ENCODE results near the gene HOXA10.

HOXA10 gene

GRCh38 chr7:27143950-27144780, 30.0 kb downstream of the HOXA10 start:
- no peak for DNase-seq (ENCODE audit: low read depth)

GRCh38 chr7:27143023-27143949, 30.8 kb downstream of the HOXA10 start, which contains the start of gene HOXA5:
TSS of gene HOXA5 (minus strand) at chr7:27143681. CDS start at chr7:27143607, 74 bp downstream.
- no peak for DNase-seq (ENCODE audit: low read depth)

DNA sequence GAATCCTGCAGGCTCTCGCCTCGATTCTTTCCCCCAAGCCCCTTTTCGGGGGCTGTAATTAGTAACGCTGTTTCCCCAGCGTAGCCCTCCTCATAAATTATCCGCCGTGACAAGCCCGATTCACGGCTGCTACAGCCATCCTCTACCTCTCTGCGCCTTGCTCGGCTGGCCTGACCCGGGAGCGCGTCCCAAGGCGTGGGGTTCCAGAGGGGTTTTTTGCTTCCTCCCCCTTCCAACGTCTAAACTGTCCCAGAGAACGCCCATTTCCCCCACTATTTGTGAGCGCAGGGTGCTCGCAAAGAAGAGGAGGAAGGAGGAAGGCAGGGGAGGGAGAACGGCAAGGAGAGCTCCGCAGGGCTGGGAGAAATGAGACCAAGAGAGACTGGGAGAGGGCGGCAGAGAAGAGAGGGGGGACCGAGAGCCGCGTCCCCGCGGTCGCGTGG, 31.5 kb downstream of the HOXA10 start:
- DNase-seq (ENCODE audit: low read depth): no peak

- no peak for DNase-seq (ENCODE audit: low read depth)
These were observed 32.1 kb downstream of the HOXA10 start for GRCh38 chr7:27141923-27142579.

DNA sequence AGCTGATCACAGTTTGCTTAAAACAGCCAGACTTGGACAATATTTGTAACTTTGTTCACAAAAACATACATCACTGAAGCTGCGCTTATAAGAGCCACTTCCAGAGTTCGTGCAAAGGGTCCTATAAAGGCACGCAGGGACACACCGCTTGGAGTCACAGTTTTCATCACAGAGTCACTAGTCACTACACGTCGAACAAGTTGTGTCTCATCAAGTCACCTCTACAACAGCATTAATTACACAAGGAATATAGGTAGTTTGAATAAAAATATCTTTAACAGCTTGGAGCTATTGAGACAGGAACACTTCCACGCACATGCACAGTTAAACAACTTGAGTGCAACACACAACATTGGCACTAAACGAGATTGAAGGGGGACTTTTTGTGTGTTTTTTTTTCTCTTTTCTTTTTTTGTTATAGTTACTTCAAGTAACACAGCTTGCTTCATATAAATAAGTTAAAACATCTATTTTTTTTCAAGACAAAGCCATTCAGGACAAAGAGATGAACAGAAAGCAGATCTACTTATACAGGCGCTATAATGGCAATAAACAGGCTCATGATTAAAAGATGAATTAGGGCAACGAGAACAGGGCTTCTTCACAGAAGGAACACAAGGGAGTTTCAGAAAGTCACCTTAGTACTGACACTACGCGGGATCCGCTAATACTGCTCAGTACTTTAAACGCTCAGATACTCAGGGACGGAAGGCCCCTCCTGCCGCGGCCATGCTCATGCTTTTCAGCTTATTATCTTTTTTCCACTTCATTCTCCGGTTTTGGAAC, 32.8 kb downstream of the HOXA10 start:
- no peak for DNase-seq (ENCODE audit: low read depth)

DNA sequence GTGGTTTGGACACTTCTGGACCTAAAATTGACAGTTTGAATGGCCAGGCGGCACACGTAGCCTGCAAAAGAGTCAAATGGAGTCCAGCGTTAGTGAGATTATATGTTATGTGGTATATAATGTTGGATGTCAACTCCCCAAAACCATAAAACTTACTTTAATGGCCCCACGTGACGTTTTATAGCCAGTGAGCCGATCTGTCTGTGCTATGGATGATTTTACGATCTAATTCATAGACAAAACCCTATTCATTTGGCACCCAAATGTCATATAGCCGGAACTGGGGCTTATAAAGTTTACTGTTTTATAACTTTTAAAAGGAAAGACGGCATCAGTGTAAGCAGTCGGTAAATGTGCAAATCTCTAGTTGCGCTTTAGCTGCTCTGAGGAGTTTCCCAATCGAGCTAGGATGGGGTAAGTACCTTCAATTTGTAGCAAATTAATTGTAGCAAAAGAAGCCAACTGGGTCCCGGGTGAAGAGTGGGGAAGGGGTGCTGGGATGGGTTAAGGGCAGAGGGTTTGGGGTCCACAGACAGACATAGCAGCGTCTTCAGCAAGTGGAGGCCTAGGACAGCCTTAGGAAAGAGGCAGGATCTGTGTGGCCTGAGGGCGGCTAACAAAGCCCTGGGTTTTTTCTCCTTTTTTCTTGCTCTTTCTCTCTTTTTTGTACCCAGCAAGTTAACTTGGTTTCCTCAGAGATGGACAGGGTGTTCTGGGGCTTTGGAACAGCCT, 33.8 kb downstream of the HOXA10 start:
- no peak for DNase-seq (ENCODE audit: low read depth)

- no peak for DNase-seq (ENCODE audit: low read depth)
These were observed 34.6 kb downstream of the HOXA10 start for GRCh38 chr7:27139334-27140125.

DNA sequence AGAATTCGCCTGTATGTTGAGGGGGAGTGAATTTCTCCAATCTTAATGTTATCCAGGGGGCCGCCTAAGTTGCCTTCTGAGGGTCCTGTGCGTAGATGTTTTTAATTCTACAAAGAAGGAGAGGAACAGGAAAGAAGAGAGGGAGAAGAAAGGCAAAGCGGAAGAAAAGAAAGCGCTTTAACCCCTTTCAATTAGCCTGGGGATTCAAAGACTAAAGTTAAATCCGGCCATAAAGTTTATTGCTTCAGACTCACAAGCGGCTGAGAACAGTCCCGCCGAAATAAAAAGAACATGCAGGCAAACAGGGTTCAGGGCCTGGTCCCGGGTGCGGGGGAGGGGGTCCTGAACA, 35.2 kb downstream of the HOXA10 start:
- DNase-seq (ENCODE audit: low read depth): no peak

GRCh38 chr7:27138472-27138871, 35.6 kb downstream of the HOXA10 start:
- DNase-seq (ENCODE audit: low read depth): no peak

- no peak for DNase-seq (ENCODE audit: low read depth)
These were observed 36.3 kb downstream of the HOXA10 start for GRCh38 chr7:27137640-27138315.

- no peak for DNase-seq (ENCODE audit: low read depth)
These were observed 39.7 kb downstream of the HOXA10 start for GRCh38 chr7:27134392-27134791.

DNA sequence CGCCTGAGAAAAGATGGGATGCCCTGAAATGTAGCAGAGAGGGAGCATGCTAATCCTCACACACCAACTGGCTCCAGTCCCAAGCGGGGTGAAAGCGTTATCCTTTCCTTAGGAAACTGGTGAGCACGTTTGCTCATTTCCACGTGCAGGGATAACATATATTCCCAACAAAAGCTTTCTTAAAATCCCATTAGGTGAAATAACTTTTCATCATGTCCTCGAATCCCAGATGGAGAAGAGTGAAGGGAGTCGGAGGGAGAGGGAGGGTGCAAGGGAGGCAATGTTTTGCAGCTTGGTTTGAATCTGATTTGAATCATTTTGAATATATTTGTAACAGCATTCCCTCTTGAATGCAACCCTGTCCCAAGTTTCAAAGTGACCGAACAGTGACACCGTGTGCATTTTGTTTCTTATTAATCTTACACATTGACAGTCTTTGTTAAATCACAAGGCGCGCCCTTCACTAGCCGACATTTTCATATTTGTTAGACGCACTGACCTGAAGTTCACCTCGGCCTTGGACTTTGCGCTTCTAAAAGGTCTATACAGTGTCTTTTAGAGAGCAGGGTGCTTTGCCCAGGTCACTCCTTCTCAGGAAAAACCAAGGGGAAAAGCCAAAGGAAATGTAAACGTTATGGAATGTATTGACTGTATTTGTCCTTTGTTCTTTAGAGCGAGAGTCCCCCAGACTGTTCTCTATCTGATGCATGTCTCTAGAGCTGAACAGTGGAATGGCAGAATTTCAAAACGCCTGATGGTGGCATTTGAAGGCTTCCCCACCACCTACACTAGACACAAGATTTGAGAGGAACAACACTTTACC, 40.5 kb downstream of the HOXA10 start:
- DNase-seq (ENCODE audit: low read depth): no peak

- no peak for DNase-seq (ENCODE audit: low read depth)
These were observed 41.1 kb downstream of the HOXA10 start for GRCh38 chr7:27132978-27133377.

DNA sequence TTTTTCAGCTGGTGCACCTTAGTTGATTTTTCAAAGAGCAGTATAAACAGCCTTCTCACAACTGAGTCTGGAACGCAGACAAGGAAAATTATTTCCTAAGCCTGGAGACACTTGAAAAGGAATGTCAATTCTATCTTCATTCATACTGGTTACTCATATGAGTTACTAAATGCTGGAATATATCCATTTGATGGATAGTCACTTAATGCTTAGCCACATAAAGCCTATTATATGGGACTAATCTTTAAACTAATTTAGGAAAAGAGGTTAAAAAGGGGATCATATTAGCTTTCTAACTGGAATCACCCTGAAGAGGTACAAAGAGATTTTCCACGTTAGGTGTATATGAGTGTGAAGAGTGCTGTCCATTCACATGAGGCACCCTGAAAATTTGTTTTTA, 41.9 kb downstream of the HOXA10 start:
- DNase-seq (ENCODE audit: low read depth): no peak

DNA sequence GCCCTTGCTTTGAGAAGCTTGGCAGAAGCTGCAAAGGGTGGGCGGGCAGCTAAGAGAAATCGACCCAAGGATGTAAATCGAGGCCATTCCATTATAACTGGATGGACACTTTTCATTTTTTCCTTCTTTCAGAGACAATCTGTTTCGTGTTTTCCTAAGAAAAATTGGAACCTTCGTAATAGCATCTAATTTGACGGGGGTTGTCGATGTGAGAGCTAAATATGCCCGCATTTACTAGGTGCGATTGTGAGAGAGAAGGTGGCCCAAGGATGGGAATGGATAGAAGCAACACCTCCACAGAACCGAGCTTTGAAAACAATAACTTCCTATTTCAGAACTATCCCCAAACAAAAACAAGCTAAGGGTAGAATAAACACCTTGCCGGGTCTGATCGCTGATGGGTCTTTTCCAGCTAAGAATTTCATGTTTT, 42.7 kb downstream of the HOXA10 start:
- DNase-seq (ENCODE audit: low read depth): no peak

DNA sequence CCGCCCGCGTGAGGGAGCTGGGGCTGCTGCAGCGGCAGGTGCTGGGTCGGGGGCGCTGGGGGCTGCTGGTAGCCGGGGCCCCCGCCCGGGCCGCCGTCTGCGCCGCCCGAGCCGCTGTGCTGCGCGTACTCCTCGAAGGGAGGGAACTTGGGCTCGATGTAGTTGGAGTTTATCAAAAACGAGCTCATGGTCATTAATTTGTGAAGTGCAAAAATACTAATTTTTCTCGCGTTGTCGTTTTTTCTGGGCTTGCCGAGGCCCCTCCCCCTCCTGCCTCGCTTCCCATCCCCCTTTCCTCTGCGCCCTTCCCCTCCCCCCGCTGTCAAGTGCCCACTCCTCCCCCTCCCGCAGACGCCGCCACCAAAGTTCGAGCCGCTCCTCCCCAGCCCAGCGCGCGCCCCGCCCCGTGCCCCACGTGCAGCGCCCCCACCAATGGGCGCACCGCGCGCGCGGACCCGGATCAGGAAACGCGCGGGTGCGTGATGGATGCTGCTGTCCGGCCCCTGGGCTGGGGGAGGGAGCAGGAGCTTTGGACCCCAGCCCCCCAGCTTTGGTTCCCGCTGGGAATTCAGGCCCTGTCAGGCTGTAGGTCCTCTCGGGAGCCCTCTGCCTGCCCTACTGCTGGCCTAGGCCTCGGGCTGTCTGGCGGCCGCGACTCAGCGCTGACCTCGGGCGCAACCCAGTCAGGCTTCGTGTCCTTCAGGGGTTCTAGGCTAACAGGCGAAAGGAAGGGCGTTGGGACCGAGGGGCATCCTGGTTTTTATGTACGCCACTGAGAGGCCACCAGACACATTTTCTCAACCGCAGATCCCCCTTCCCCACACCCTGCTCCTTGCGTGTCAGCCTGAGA, 43.4 kb downstream of the HOXA10 start, which contains the start of gene HOXA4:
HOXA4 (minus strand) TSS at position 218 of the 850 bp plus-strand sequence; CDS start at position 194, 24 bp downstream.
- peak; percentile 56 for DNase-seq (ENCODE audit: low read depth)

Measured in activated T-cell treated with anti-CD3 and anti-CD28 coated beads for 1 hour (primary cell).